Right atrium auricular region (tissue), 2 donors: Measurements from ENCODE around the gene ITSN2. TPM values are rescaled to one million over a fixed set of nuclear protein-coding genes. Genes with fewer than 3 reads are reported as not detected.
A peak's percentile ranks its signal among the peaks of the same experiment; 100 is the strongest.
"Not testable (repeated sequence)": the region's sequence is repeated elsewhere in the genome, so short reads cannot be mapped to it uniquely, and the experiment has no call there.

Source experiments
- DNase-seq: peaks from one replicate; pipeline ENCODE4 v3.0.0-alpha.2; 2019; ENCODE audit warnings: low spot score
- H3K27ac ChIP-seq, 2 donors: fragments of 200-600 bp; sonication (generic); 1 replicate in 1 of 2; 2 replicates in 1 of 2; pipeline ENCODE4 v1.5.1; 2016 to 2019
- H3K27me3 ChIP-seq, 2 donors: fragments of 200-600 bp; sonication (generic); one replicate each; pipeline versions ENCODE4 v1.5.1 to v1.6.0; 2017 to 2019
- H3K36me3 ChIP-seq: fragments of 200-600 bp; sonication (generic); one replicate; pipeline ENCODE4 v1.5.1; 2016
- H3K4me1 ChIP-seq, 2 donors: fragments of 200-600 bp; sonication (generic); one replicate each; pipeline versions ENCODE4 v1.5.1 to v1.6.0; 2017 to 2019
- H3K4me3 ChIP-seq, 2 donors: fragments of 200-600 bp; sonication (generic); 1 replicate in 1 of 2; 2 replicates in 1 of 2; pipeline ENCODE4 v1.5.1; 2017 to 2019; ENCODE audit warnings: mild to moderate bottlenecking in 1 of 2, moderate library complexity in 1 of 2
- H3K9me3 ChIP-seq, 2 donors: fragments of 200-600 bp; sonication (generic); one replicate each; pipeline ENCODE4 v1.5.1; 2019
- total RNA-seq, 2 donors: library from RNA; depleted of rRNA; stranded (reverse); fragments of >200 nt; gene quantifications; one replicate each; pipeline ENCODE4 v1.1.0, GENCODE V29; 2016
- TF ChIP-seq, protein P1 (sequence below), 2 donors: fragments of 200-600 bp; sonication (generic); IDR thresholded peaks; one replicate each; pipeline ENCODE4 v1.5.1; 2019; ENCODE audit warnings: antibody characterized with exemption in 2 of 2

Gene ITSN2
- 10 to 100 TPM; 40.1 to 40.4 TPM for total RNA-seq

DNA sequence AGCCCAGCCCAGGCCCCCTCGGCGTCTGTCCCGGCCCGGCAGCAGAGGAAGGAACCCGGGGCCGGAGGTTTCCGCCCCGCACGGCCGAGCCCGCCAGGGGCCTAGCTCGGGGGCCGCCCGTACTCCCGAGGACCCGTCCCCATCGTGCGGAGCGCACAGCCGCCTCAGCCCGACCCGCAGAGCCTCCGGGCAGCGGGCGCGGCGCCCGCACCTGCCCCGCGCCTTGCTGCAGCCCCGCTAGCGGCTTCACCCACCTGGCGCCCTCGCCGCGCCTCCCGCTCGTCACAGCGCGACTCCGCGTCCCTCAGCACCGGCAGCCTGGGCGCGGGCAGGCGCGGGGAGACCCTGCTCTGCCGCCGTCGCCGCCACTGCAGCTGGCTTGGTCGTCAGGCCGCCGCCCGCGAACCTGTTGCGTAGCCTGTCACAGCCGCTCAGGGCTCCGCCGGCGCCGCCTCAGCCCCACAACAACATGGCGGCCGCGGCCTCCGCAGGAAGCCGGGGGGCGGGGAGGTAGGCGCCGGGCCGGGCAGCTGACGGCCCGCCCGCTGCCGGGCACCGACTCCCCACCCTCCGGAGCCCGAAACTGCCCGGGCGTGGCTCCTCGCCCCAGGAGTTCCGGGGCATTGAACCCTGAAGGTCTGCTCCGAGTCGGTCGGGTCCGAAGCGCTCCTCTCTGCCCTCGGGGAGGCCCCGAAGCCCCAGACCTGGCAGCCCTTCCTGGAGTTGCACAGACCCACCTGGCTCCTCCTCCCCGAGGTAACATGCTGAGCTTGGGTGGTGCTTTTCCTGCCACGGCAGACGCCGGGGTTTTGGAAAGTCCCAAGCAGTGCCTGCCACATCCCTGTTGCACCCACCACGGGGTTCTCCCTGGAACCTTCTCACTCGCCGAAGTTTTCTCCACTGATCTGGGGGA is at the start of gene ITSN2:
ITSN2 (minus strand) TSS at position 487 of the 913 bp plus-strand sequence. CDS start 32,454 bp downstream, outside the sequence.
- no peaks in the 10 kb centered on the region for H3K9me3 ChIP-seq
- H3K4me1 ChIP-seq, result peaks cover 0 to 20% of the 10 kb centered on the region in 2 donors
- TF ChIP-seq, protein P1, sequence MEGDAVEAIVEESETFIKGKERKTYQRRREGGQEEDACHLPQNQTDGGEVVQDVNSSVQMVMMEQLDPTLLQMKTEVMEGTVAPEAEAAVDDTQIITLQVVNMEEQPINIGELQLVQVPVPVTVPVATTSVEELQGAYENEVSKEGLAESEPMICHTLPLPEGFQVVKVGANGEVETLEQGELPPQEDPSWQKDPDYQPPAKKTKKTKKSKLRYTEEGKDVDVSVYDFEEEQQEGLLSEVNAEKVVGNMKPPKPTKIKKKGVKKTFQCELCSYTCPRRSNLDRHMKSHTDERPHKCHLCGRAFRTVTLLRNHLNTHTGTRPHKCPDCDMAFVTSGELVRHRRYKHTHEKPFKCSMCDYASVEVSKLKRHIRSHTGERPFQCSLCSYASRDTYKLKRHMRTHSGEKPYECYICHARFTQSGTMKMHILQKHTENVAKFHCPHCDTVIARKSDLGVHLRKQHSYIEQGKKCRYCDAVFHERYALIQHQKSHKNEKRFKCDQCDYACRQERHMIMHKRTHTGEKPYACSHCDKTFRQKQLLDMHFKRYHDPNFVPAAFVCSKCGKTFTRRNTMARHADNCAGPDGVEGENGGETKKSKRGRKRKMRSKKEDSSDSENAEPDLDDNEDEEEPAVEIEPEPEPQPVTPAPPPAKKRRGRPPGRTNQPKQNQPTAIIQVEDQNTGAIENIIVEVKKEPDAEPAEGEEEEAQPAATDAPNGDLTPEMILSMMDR (IDR thresholded peaks at IDR 0.05), result no peak
- peak within 1 kb of the TSS; percentile 90 to 96 for H3K4me3 ChIP-seq
- no peaks in the 10 kb centered on the region for H3K36me3 ChIP-seq
- H3K27me3 ChIP-seq, result no peaks in the 10 kb centered on the region
- H3K27ac ChIP-seq, result peak within 1 kb of the TSS; percentile 97 to 98
- peak; percentile 70 for DNase-seq

DNA sequence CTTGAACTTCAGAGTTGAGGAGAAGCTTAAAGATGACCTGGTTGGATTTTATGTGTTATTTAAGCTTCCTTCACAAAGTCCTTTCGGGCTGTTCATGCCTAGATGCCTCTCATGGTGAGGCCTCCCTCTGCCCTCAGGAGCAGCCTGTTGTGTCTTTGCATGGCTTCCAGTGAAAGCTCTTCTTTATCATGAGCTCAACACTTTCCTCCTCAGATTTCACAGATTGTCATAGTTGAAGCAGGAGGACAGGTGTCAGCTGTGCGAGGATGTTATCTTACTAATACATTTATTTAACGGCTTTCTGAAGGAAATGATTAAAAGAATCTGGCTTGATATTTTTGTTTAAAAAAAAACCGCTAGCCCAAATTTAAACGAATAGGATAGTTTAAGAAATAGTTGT is 48.8 kb upstream of the ITSN2 start:
- Histone ChIP-seq H3K27me3 (no peaks in the 10 kb centered on the region), H3K4me1 (no peaks in the 10 kb centered on the region), H3K4me3 (no peak overlapping the region), H3K27ac (no peak overlapping the region), H3K9me3 (no peaks in the 10 kb centered on the region), H3K36me3 (no peaks in the 10 kb centered on the region)
- TF ChIP-seq, protein P1 (IDR thresholded peaks at IDR 0.05), result no peak
- DNase-seq, result no peak

DNA sequence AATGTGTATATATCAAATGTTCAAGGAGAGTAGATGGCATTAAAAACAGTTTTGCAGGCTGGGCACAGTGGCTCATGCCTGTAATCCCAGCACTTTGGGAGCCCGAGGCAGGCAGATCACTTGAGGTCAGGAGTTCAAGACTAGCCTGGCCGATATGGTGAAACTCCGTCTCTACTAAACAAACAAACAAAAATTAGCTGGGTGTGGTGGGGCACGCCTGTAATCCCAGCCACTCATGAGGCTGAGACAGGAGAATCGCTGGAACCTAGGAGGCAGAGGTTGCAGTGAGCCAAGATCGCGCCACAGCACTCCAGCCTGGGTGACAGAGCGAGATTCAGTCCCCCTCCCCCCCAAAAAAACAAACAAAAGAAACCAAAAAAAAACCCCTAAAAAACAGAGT is 48.4 kb upstream of the ITSN2 start:
- not testable (repeated sequence) for H3K9me3 ChIP-seq, H3K36me3 ChIP-seq, H3K27me3 ChIP-seq, H3K4me3 ChIP-seq, H3K4me1 ChIP-seq, H3K27ac ChIP-seq
- DNase-seq, result peak; percentile 32

DNA sequence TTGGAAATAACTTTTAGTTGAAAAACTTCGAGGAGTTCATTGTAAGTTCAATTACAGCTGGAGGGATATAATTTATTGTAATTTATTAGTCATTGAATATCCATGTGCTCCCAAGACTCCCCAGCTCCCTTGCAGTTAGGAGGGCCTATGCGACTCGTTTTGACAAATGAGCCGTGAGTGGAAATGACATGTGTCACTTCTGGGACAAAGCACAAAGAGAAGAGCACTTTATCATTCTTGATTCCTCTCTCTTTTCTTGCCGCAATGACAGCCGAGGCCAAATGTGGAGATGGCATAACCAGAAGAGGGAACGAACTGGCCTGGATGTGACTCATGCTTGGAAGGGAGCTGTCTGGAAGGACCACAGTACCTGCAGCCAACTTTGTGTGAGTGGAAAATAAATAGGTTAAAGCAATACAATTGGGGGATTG is 44.2 kb upstream of the ITSN2 start:
- Histone ChIP-seq H3K4me1 (peaks cover 0 to 5% of the 10 kb centered on the region in 2 donors), H3K27ac (no peak overlapping the region), H3K36me3 (no peaks in the 10 kb centered on the region), H3K9me3 (no peaks in the 10 kb centered on the region), H3K27me3 (no peaks in the 10 kb centered on the region), H3K4me3 (no peak overlapping the region)
- TF ChIP-seq, protein P1 (IDR thresholded peaks at IDR 0.05), result no peak
- no peak for DNase-seq

DNA sequence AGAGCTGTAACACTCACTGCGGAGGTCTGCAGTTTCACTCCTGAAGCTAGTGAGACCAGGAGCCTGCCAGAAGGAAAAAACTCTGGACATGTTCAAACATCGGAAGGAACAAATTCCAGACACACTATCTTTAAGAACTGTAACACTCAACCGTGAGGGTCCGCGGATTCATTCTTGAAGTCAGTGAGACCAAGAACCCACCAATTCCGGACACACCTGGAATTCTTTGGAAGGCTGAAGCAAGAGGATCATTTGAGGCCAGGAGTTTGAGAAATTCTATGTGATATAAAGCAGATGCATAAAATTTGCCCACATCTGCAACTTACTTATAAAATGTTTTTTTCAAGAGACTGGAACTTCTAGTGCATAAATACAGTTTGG is 43.5 kb upstream of the ITSN2 start:
- H3K4me1 ChIP-seq, result peaks cover 0 to 5% of the 10 kb centered on the region in 2 donors
- no peaks in the 10 kb centered on the region for H3K36me3 ChIP-seq
- no peaks in the 10 kb centered on the region for H3K27me3 ChIP-seq
- DNase-seq, result no peak
- TF ChIP-seq, protein P1 (IDR thresholded peaks at IDR 0.05), result no peak
- no peak overlapping the region for H3K27ac ChIP-seq
- H3K9me3 ChIP-seq, result no peaks in the 10 kb centered on the region
- no peak overlapping the region for H3K4me3 ChIP-seq

DNA sequence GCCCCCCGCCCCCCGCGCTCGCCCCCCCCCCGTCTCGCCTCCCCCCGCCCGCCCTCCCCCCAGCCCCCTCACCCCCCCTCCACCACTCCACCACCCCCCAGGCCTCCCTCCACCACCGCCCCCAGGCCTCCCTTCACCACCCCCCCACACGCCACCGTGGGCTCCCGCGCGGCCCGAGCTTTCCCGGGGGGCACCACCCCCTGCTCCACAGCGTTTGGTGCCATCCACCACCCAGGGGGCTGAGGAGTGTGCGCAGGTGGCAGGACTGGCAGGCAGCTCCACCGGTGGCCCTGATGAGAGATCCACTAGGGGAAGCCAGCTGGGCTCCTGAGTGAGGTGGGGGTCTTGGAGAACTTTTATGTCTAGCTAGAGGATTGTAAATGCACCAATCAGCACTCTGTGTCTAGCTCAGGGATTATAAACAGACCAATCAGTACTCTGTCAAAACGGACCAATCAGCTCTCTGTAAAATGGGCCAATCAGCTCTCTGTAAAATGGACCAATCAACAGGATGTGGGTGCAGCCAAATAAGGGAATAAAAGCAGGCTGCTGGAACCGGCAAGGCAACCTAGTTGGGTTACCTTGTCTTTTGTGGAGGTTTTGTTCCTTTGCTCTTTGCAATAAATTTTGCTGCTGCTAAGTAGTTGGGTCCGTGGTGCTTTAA is 43.0 kb upstream of the ITSN2 start:
- peak overlapping the region in 1 of 2 donors; percentile 45 for H3K4me3 ChIP-seq

More for the DNA sequence above, 43.0 kb upstream of the ITSN2 start:
- Histone ChIP-seq H3K9me3 (no peaks in the 10 kb centered on the region), H3K36me3 (no peaks in the 10 kb centered on the region), H3K27ac (no peak overlapping the region), H3K27me3 (no peaks in the 10 kb centered on the region), H3K4me1 (peaks cover 0 to 5% of the 10 kb centered on the region in 2 donors)
- no peak for DNase-seq
- TF ChIP-seq, protein P1 (IDR thresholded peaks at IDR 0.05), result no peak
